Measurements from ENCODE around the gene DRAM2.

The DRAM2 gene

GRCh38 chr1:111163363-111163762, 23.5 kb upstream of the DRAM2 start:
- Histone ChIP-seq H3K27me3 (replicated peaks; ENCODE audit: control insufficient read depth, insufficient read depth, low read length, poor library complexity, severe bottlenecking) (no peaks in the 10 kb centered on the region), H3K4me3 (ENCODE audit: insufficient read depth, low read depth, low read length, poor library complexity, severe bottlenecking) (no peak overlapping the region), H3K9me3 (ENCODE audit: control insufficient read depth, low read length) (no peaks in the 10 kb centered on the region), H3K36me3 (ENCODE audit: control insufficient read depth, insufficient read depth, low read length) (peaks cover 31% of the 10 kb centered on the region), H3K4me1 (ENCODE audit: control insufficient read depth, insufficient read depth, low read length, poor library complexity, severe bottlenecking) (no peaks in the 10 kb centered on the region), H3K27ac (ENCODE audit: insufficient read depth, low read length, poor library complexity, severe bottlenecking) (no peak overlapping the region)
- no peak for DNase-seq

GRCh38 chr1:111162488-111162880, 22.6 kb upstream of the DRAM2 start:
- Histone ChIP-seq H3K4me1 (ENCODE audit: control insufficient read depth, insufficient read depth, low read length, poor library complexity, severe bottlenecking) (no peaks in the 10 kb centered on the region), H3K27me3 (replicated peaks; ENCODE audit: control insufficient read depth, insufficient read depth, low read length, poor library complexity, severe bottlenecking) (no peaks in the 10 kb centered on the region), H3K4me3 (ENCODE audit: insufficient read depth, low read depth, low read length, poor library complexity, severe bottlenecking) (no peak overlapping the region), H3K9me3 (ENCODE audit: control insufficient read depth, low read length) (no peaks in the 10 kb centered on the region), H3K36me3 (ENCODE audit: control insufficient read depth, insufficient read depth, low read length) (peaks cover 23% of the 10 kb centered on the region), H3K27ac (ENCODE audit: insufficient read depth, low read length, poor library complexity, severe bottlenecking) (no peak overlapping the region)
- no peak for DNase-seq

GRCh38 chr1:111161843-111162487, 22.1 kb upstream of the DRAM2 start:
- H3K9me3 ChIP-seq (ENCODE audit: control insufficient read depth, low read length): no peaks in the 10 kb centered on the region
- H3K27me3 ChIP-seq (replicated peaks; ENCODE audit: control insufficient read depth, insufficient read depth, low read length, poor library complexity, severe bottlenecking): no peaks in the 10 kb centered on the region
- no peak overlapping the region for H3K4me3 ChIP-seq (ENCODE audit: insufficient read depth, low read depth, low read length, poor library complexity, severe bottlenecking)
- no peak for DNase-seq
- no peak overlapping the region for H3K27ac ChIP-seq (ENCODE audit: insufficient read depth, low read length, poor library complexity, severe bottlenecking)
- peaks cover 21% of the 10 kb centered on the region for H3K36me3 ChIP-seq (ENCODE audit: control insufficient read depth, insufficient read depth, low read length)
- H3K4me1 ChIP-seq (ENCODE audit: control insufficient read depth, insufficient read depth, low read length, poor library complexity, severe bottlenecking): no peaks in the 10 kb centered on the region

DNA sequence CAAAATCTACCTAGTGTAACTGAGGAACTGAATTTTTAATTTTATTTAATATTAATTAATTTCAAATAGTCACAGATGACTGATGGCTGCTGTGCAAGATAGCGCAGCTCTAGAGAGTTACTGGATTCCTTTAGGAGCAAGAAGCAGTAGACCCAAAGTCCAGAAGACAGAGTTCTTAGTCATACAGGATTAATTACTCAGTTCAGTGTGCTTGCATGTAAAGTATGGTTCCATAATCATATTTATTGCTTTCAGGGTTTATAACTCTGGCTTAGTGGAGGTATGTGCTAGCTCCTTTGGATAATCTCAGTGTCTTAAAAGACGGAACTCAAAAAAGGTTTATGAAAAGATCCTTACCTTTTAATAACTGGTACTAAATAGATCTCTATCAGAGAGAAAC, 17.5 kb upstream of the DRAM2 start:
- H3K27ac ChIP-seq (ENCODE audit: insufficient read depth, low read length, poor library complexity, severe bottlenecking): no peak overlapping the region
- H3K4me3 ChIP-seq (ENCODE audit: insufficient read depth, low read depth, low read length, poor library complexity, severe bottlenecking): no peak overlapping the region
- H3K4me1 ChIP-seq (ENCODE audit: control insufficient read depth, insufficient read depth, low read length, poor library complexity, severe bottlenecking): no peaks in the 10 kb centered on the region
- no peaks in the 10 kb centered on the region for H3K9me3 ChIP-seq (ENCODE audit: control insufficient read depth, low read length)
- no peaks in the 10 kb centered on the region for H3K27me3 ChIP-seq (replicated peaks; ENCODE audit: control insufficient read depth, insufficient read depth, low read length, poor library complexity, severe bottlenecking)
- H3K36me3 ChIP-seq (ENCODE audit: control insufficient read depth, insufficient read depth, low read length): peaks cover 27% of the 10 kb centered on the region
- DNase-seq: no peak

DNA sequence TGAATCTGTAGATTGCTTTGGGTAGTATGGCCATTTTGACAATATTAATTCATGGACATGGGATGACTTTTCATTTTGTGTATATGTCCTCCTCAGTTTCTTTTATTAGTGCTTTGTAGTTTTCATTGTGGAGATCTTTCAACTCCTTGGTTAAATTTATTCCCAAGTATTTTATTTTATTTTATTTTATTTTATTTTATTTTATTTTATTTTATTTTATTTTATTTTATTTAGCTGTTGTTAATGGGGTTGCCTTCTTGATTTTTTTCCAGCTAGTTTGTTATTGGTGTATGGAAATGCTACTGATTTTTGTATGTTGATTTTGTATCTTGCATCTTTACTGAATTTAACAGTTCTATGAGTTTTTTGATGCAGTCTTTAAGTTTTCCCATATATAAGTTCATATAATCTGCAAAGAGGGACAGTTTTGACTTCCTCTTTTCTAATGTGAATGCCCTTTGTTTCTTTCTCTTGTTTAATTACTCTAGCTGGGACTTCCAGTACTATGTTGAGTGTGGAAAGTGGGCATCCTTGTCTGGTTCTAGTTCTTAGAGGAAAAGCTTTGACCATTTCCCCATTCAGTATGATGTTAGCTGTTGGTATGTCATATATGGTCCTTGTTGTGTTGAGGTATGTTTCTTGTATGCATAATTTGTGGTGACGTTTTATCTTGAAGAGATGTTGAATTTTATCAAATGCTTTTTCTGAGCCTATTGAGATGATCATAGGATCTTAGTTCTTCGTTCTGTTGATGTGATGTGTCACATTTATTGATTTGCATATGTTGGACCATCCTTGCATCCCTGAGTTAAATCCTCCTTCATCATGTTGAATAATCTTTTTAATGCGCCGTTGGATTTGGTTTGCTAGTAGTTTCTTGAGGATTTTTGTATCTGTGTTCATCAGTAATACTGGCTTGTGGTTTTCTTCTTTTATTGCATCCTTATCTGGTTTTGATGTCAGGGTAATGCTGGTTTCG, 14.4 kb upstream of the DRAM2 start:
- no peaks in the 10 kb centered on the region for H3K27me3 ChIP-seq (replicated peaks; ENCODE audit: control insufficient read depth, insufficient read depth, low read length, poor library complexity, severe bottlenecking)
- DNase-seq: no peak
- H3K36me3 ChIP-seq (ENCODE audit: control insufficient read depth, insufficient read depth, low read length): peaks cover 13% of the 10 kb centered on the region
- H3K4me3 ChIP-seq (ENCODE audit: insufficient read depth, low read depth, low read length, poor library complexity, severe bottlenecking): no peak overlapping the region
- H3K9me3 ChIP-seq (ENCODE audit: control insufficient read depth, low read length): no peaks in the 10 kb centered on the region
- H3K4me1 ChIP-seq (ENCODE audit: control insufficient read depth, insufficient read depth, low read length, poor library complexity, severe bottlenecking): no peaks in the 10 kb centered on the region
- H3K27ac ChIP-seq (ENCODE audit: insufficient read depth, low read length, poor library complexity, severe bottlenecking): no peak overlapping the region

DNA sequence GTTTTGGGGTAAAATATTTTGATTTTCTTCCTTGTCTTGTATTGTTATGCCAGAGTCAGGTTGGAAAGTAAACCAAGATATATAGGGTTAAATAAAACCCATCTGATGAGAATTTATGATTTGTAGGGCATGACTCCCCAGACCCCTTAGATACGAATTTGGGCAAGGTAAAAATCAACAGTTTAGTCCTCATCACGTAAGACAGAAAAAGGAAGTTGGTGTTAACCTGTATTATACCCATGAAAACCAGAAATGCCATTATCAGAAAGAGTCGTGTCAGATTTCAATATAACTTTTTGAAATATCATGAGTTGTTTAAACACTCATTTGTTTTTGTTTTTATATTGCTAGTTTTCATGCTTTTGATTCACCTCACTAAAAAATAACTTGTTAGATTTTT, 11.9 kb upstream of the DRAM2 start:
- no peaks in the 10 kb centered on the region for H3K9me3 ChIP-seq (ENCODE audit: control insufficient read depth, low read length)
- no peak for DNase-seq
- no peaks in the 10 kb centered on the region for H3K4me1 ChIP-seq (ENCODE audit: control insufficient read depth, insufficient read depth, low read length, poor library complexity, severe bottlenecking)
- H3K36me3 ChIP-seq (ENCODE audit: control insufficient read depth, insufficient read depth, low read length): peaks cover 13% of the 10 kb centered on the region
- H3K27ac ChIP-seq (ENCODE audit: insufficient read depth, low read length, poor library complexity, severe bottlenecking): no peak overlapping the region
- H3K4me3 ChIP-seq (ENCODE audit: insufficient read depth, low read depth, low read length, poor library complexity, severe bottlenecking): no peak overlapping the region
- no peaks in the 10 kb centered on the region for H3K27me3 ChIP-seq (replicated peaks; ENCODE audit: control insufficient read depth, insufficient read depth, low read length, poor library complexity, severe bottlenecking)

DNA sequence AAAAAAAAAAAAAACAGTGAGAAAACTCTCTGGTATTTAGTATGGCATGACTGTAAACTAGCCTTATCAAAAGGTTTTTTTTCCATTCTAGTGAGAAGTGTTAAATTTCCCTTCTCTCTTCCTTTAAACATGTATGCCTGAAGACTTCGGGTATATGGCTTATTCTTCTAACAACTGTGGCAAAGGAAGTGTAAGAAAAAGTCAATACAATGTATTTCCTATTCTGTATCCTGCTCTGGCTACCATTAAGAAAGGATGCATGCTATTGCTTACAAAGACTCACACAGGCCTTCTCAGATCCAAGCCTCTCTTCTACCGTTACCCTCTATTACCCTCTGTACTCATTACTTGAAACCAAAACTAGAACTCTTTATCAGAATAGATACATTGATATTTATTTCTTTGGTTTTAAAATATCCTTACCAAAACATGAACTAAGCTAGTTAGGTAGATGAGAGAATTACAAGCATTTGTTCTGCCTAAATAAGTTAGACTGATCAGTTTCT, 8.5 kb upstream of the DRAM2 start:
- Histone ChIP-seq H3K27ac (ENCODE audit: insufficient read depth, low read length, poor library complexity, severe bottlenecking) (no peak overlapping the region), H3K4me3 (ENCODE audit: insufficient read depth, low read depth, low read length, poor library complexity, severe bottlenecking) (no peak overlapping the region), H3K4me1 (ENCODE audit: control insufficient read depth, insufficient read depth, low read length, poor library complexity, severe bottlenecking) (no peaks in the 10 kb centered on the region), H3K27me3 (replicated peaks; ENCODE audit: control insufficient read depth, insufficient read depth, low read length, poor library complexity, severe bottlenecking) (no peaks in the 10 kb centered on the region), H3K36me3 (ENCODE audit: control insufficient read depth, insufficient read depth, low read length) (peaks cover 10% of the 10 kb centered on the region), H3K9me3 (ENCODE audit: control insufficient read depth, low read length) (no peaks in the 10 kb centered on the region)
- DNase-seq: no peak

- peaks cover 5% of the 10 kb centered on the region for H3K36me3 ChIP-seq (ENCODE audit: control insufficient read depth, insufficient read depth, low read length)
- no peak for DNase-seq
- no peak overlapping the region for H3K27ac ChIP-seq (ENCODE audit: insufficient read depth, low read length, poor library complexity, severe bottlenecking)
- no peaks in the 10 kb centered on the region for H3K4me1 ChIP-seq (ENCODE audit: control insufficient read depth, insufficient read depth, low read length, poor library complexity, severe bottlenecking)
- no peaks in the 10 kb centered on the region for H3K9me3 ChIP-seq (ENCODE audit: control insufficient read depth, low read length)
- H3K27me3 ChIP-seq (replicated peaks; ENCODE audit: control insufficient read depth, insufficient read depth, low read length, poor library complexity, severe bottlenecking): no peaks in the 10 kb centered on the region
- no peak overlapping the region for H3K4me3 ChIP-seq (ENCODE audit: insufficient read depth, low read depth, low read length, poor library complexity, severe bottlenecking)
Observed at GRCh38 chr1:111147948-111148347, 8.1 kb upstream of the DRAM2 start.

DNA sequence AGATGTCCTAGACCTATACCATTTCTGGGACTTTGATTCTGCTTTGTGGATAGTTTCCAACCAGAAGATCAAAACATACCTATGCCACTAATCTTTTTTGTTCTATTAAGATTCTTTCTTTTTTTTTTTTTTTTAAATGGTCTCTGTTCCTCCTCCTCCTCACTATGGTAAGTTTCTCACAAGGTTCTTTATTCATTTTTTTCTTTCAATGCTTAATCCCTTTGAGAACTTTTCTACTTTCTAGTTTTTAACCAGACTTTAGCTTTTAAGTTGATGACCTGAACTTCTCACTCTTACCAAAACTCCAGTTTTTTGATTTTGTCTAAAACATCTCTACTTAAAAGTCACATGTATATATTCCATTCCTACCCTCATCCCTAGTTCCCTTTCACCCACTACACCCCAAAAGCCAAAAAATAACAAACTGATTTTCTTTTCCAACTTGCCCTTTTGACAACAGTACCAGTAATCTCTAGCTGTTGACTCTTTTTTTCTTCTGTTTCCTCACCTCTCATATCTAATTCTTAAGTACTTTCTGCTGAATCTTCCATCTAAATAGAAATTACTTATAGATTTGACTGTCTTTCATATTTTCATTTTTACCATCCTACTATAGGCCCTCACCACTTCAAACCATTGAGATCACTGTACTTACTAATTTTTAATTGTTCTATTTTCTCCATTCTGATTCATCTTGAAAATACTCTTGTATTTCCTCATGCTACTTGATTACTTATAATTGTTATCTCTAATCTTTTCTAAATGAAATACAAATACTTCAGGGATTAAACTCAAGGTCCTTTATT, 6.3 kb upstream of the DRAM2 start:
- DNase-seq: no peak
- Histone ChIP-seq H3K27ac (ENCODE audit: insufficient read depth, low read length, poor library complexity, severe bottlenecking) (no peak overlapping the region), H3K36me3 (ENCODE audit: control insufficient read depth, insufficient read depth, low read length) (no peaks in the 10 kb centered on the region)

More for the DNA sequence above, 6.3 kb upstream of the DRAM2 start:
- H3K27me3 ChIP-seq (replicated peaks; ENCODE audit: control insufficient read depth, insufficient read depth, low read length, poor library complexity, severe bottlenecking): no peaks in the 10 kb centered on the region
- no peak overlapping the region for H3K4me3 ChIP-seq (ENCODE audit: insufficient read depth, low read depth, low read length, poor library complexity, severe bottlenecking)
- no peaks in the 10 kb centered on the region for H3K9me3 ChIP-seq (ENCODE audit: control insufficient read depth, low read length)
- H3K4me1 ChIP-seq (ENCODE audit: control insufficient read depth, insufficient read depth, low read length, poor library complexity, severe bottlenecking): peaks cover 2% of the 10 kb centered on the region

All from effector memory CD4-positive, alpha-beta T cell (primary cell).